Activated CD8-positive, alpha-beta T cell treated with anti-CD3 and anti-CD28 coated beads, Interleukin-2, amount 10 ng/mL, durations not matched to agents 7 days and 5 days (primary cell): ENCODE results near the gene TMOD1. TPM values are rescaled to one million over a fixed set of nuclear protein-coding genes. Genes with fewer than 3 reads are reported as not detected.

ENCODE experiments used
- ATAC-seq: fragments of 150-1000 bp; cut with Tn5 transposase; one replicate; pipeline ENCODE4 v1.10.0; 2021; ENCODE audit warnings: moderate library complexity
- CTCF ChIA-PET: fragments of 350-600 bp; sonication (Branson Sonifier 250); formaldehyde crosslinking; loops from one replicate; lab custom pipeline; 2021; ENCODE audit warnings: antibody characterized with exemption; lab: Charles Lee
- POLR2A ChIA-PET: fragments of 350-600 bp; sonication (Branson Sonifier 250); formaldehyde crosslinking; loops from one replicate; lab custom pipeline; 2021; ENCODE audit warnings: antibody characterized with exemption; lab: Charles Lee
- DNase-seq: peaks from one replicate; pipeline ENCODE4 v3.0.0-alpha.2; 2020
- H3K27ac Mint-ChIP-seq: one replicate; pipeline ENCODE4 v1.8.0; 2021; ENCODE audit warnings: mild to moderate bottlenecking, mixed read lengths
- H3K27me3 Mint-ChIP-seq: one replicate; pipeline ENCODE4 v1.8.0; 2021; ENCODE audit warnings: low read depth, mixed read lengths
- H3K36me3 Mint-ChIP-seq: one replicate; pipeline ENCODE4 v1.8.0; 2021; ENCODE audit warnings: low read depth, mixed read lengths
- H3K4me1 Mint-ChIP-seq: one replicate; pipeline ENCODE4 v1.8.0; 2021; ENCODE audit warnings: low read depth, mixed read lengths
- H3K4me3 Mint-ChIP-seq: one replicate; pipeline ENCODE4 v1.8.0; 2021; ENCODE audit warnings: mild to moderate bottlenecking, mixed read lengths
- H3K9me3 Mint-ChIP-seq: one replicate; pipeline ENCODE4 v1.8.0; 2022; ENCODE audit warnings: mixed read lengths; ENCODE audit not compliant: insufficient read depth
- total RNA-seq, 2 experiments: library from RNA; stranded (reverse); gene quantifications; one replicate each; pipeline ENCODE4 v1.2.3, GENCODE V29; 2021

The TMOD1 gene
- total RNA-seq, 2 experiments from 2014 or later, result 0.16 to 0.29 TPM

GRCh38 chr9:97632248-97632984 lies 130.9 kb downstream of the TMOD1 start:
- POLR2A ChIA-PET, result interaction anchor here (1.2 to 3.2 kb wide), 5 partner anchors 8 to 65 kb away, joined by 4 to 17 read pairs (median 6); partner anchors contain the start of gene XPA
- no peak for ATAC-seq
- peaks cover 23% of the 10 kb centered on the region for H3K4me1 Mint-ChIP-seq
- CTCF ChIA-PET, result interaction anchor here (0.8 to 3.1 kb wide), 8 partner anchors 8 to 220 kb away, joined by 3 to 19 read pairs (median 6); partner anchors contain the start of genes TDRD7, TMOD1 and XPA
- peaks cover 13% of the 10 kb centered on the region for H3K36me3 Mint-ChIP-seq
- no peaks in the 10 kb centered on the region for H3K9me3 Mint-ChIP-seq
- H3K27ac Mint-ChIP-seq, result peak overlapping the region; percentile 100
- no peak for DNase-seq
- H3K4me3 Mint-ChIP-seq, result peak overlapping the region; percentile 86
- no peaks in the 10 kb centered on the region for H3K27me3 Mint-ChIP-seq

GRCh38 chr9:97632985-97633858 lies 131.8 kb downstream of the TMOD1 start, which contains the start of the genes NCBP1 and TSTD2:
Gene NCBP1 (plus strand): TSS chr9:97633821. CDS start chr9:97633882, 61 bp downstream.
Gene TSTD2 (minus strand): TSS chr9:97633368. CDS start chr9:97627562, 5,806 bp downstream.
- CTCF ChIA-PET, result interaction anchor here (0.7 to 3.1 kb wide), 11 partner anchors 9 to 779 kb away, joined by 3 to 19 read pairs (median 4); partner anchors contain the start of genes TDRD7, TMOD1, XPA and ZNF782

DNA sequence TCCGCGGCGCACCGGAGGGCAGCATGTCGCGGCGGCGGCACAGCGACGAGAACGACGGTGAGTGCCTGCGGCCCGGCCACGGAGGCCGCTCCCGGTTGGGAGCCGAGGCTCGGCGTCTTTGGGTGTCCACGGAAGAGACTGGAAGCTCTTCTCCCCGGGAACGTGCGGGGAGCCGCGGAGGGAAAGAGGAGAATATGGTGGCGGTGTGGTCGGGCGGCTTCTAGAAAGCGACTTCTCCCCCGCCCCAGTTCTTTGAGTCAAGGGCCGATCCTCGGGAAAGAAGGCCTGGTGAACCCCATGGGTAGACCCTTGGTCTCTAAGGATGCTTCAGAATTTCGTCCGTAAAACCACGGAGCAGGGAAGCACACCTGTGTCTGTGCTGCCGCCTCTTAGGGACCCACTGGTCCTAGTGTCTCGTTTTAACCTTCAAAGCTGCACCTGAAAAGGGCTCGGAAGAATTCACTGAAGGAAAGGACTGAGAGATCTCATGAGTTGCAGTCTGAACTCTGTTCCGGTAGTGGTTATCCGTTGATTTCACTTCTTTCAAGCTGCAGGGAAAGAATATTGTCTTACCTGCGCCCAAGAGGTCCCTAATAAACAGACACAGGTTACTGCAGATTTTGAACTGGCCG lies 132.5 kb downstream of the TMOD1 start:
- Mint-ChIP-seq H3K4me3 (peak overlapping the region; percentile 86), H3K4me1 (peaks cover 36% of the 10 kb centered on the region), H3K9me3 (no peaks in the 10 kb centered on the region), H3K27ac (peak overlapping the region; percentile 100), H3K27me3 (no peaks in the 10 kb centered on the region), H3K36me3 (peaks cover 22% of the 10 kb centered on the region)
- DNase-seq (peak; percentile 34), ATAC-seq (peak; percentile 2)
- POLR2A ChIA-PET, result interaction anchor here (0.6 to 3.2 kb wide), 15 partner anchors 10 to 1267 kb away, joined by 3 to 17 read pairs (median 3); partner anchors contain the start of genes TRMO and XPA
- CTCF ChIA-PET, result interaction anchor here (0.7 to 3.1 kb wide), 10 partner anchors 9 to 779 kb away, joined by 3 to 19 read pairs (median 6); partner anchors contain the start of genes TDRD7, TMOD1, XPA and ZNF782

More at GRCh38 chr9:97632985-97633858, 131.8 kb downstream of the TMOD1 start, which contains the start of the genes NCBP1 and TSTD2:
- ATAC-seq (peak; percentile 92), DNase-seq (peak; percentile 97)
- Mint-ChIP-seq H3K27ac (peak within 1 kb of the TSS; percentile 100), H3K9me3 (no peaks in the 10 kb centered on the region), H3K4me3 (peak within 1 kb of the TSS; percentile 86), H3K27me3 (no peaks in the 10 kb centered on the region), H3K4me1 (peaks cover 29% of the 10 kb centered on the region), H3K36me3 (peaks cover 19% of the 10 kb centered on the region)
- POLR2A ChIA-PET, result interaction anchor here (0.6 to 3.2 kb wide), 14 partner anchors 9 to 1266 kb away, joined by 3 to 17 read pairs (median 4); partner anchors contain the start of genes TRMO and XPA

- H3K27ac Mint-ChIP-seq, result peak overlapping the region; percentile 68
- CTCF ChIA-PET, result no interaction called here
- peaks cover 27% of the 10 kb centered on the region for H3K36me3 Mint-ChIP-seq
- DNase-seq (no peak), ATAC-seq (no peak)
- peaks cover 43% of the 10 kb centered on the region for H3K4me1 Mint-ChIP-seq
- POLR2A ChIA-PET, result interaction anchor here (1.0 to 3.2 kb wide), 2 partner anchors 62 to 371 kb away, joined by 3 to 17 read pairs; partner anchors contain the start of gene XPA
- peak overlapping the region; percentile 86 for H3K4me3 Mint-ChIP-seq
- no peaks in the 10 kb centered on the region for H3K27me3 Mint-ChIP-seq
- no peaks in the 10 kb centered on the region for H3K9me3 Mint-ChIP-seq
Measured at GRCh38 chr9:97635026-97635425, 133.6 kb downstream of the TMOD1 start.

DNA sequence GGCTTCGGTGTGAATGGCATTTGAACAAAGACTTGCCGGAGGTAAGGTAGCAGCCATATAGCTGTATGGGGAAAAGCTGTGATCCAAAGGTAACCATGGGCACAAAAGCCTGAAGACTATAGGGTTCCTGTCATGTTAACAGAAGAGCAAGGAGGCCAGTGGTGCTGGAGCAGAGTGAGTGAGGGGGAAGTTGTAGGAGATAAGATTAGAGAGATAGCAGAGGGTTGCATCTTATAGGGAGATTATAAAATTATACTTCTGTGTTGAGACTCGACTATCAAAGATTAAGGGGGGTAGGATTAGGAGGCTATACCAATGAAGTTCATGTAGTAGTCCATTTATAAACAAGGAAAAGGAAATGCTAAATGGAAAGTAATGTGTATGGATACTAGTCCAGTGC lies 135.4 kb downstream of the TMOD1 start:
- no peak overlapping the region for H3K4me3 Mint-ChIP-seq

DNA sequence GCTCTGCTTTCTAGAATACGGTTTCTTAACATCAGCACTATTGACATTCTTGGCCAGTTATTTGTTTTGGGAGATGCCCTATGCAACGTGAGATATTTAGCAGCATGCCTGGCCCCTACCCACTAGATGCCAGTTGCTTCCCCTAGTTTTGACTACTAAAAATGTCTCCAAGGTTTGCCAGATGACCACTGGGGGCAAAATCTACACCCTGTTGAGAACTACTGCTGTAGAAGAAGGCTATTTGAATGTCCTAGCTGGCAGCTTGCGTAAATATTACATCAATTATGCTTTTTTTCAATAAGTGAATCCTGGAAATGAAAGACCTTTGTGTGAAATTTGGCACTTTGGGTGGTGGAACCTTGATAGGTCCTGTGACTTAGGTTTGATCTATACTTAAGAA lies 137.2 kb downstream of the TMOD1 start:
- H3K9me3 Mint-ChIP-seq, result no peaks in the 10 kb centered on the region
- peaks cover 49% of the 10 kb centered on the region for H3K4me1 Mint-ChIP-seq
- H3K4me3 Mint-ChIP-seq, result no peak overlapping the region
- ChIA-PET POLR2A (no interaction called here), CTCF (interaction anchor here (0.8 to 1.6 kb wide), 8 partner anchors 13 to 1251 kb away, joined by 3 to 4 read pairs (median 3); no protein-coding TSS in a partner anchor)
- DNase-seq (no peak), ATAC-seq (no peak)
- H3K27me3 Mint-ChIP-seq, result no peaks in the 10 kb centered on the region
- peaks cover 49% of the 10 kb centered on the region for H3K36me3 Mint-ChIP-seq
- no peak overlapping the region for H3K27ac Mint-ChIP-seq

More for the DNA sequence above, 135.4 kb downstream of the TMOD1 start:
- CTCF ChIA-PET, result interaction anchor here (1.2 to 2.0 kb wide), 3 partner anchors 17 to 60 kb away, joined by 3 to 5 read pairs (median 3); partner anchors contain the start of gene XPA
- no peaks in the 10 kb centered on the region for H3K27me3 Mint-ChIP-seq
- POLR2A ChIA-PET, result no interaction called here
- H3K9me3 Mint-ChIP-seq, result no peaks in the 10 kb centered on the region
- ATAC-seq (no peak), DNase-seq (no peak)
- no peak overlapping the region for H3K27ac Mint-ChIP-seq
- peaks cover 49% of the 10 kb centered on the region for H3K4me1 Mint-ChIP-seq
- peaks cover 38% of the 10 kb centered on the region for H3K36me3 Mint-ChIP-seq

DNA sequence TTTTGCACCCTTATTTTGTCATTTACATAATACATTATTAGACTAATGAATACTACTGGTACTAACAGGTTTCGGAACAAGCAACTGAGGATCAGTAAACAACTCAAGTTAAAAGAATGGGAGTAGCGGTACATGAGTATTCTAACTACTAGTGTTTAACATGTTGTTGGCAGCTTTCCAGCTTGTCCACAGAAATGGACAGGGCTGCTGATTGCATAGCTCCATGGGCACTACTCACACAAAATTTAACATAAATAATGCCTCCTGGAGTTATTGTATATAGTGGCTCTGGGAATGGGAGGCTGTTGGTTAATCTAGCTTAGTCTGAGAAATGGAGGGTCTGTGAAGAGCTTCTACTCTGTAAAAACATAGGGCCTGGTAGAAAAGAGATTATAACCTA lies 138.9 kb downstream of the TMOD1 start:
- Mint-ChIP-seq H3K9me3 (no peaks in the 10 kb centered on the region), H3K4me3 (no peak overlapping the region), H3K27ac (no peak overlapping the region), H3K4me1 (peaks cover 40% of the 10 kb centered on the region), H3K36me3 (peaks cover 54% of the 10 kb centered on the region), H3K27me3 (no peaks in the 10 kb centered on the region)
- DNase-seq (no peak), ATAC-seq (no peak)
- CTCF ChIA-PET, result interaction anchor here (1.0 to 1.7 kb wide), 8 partner anchors 8 to 171 kb away, joined by 3 to 8 read pairs (median 3); no protein-coding TSS in a partner anchor
- POLR2A ChIA-PET, result interaction anchor here (1.2 kb wide), 1 partner anchor 57 kb away, joined by 3 read pairs; the partner anchor contains the start of gene XPA

DNA sequence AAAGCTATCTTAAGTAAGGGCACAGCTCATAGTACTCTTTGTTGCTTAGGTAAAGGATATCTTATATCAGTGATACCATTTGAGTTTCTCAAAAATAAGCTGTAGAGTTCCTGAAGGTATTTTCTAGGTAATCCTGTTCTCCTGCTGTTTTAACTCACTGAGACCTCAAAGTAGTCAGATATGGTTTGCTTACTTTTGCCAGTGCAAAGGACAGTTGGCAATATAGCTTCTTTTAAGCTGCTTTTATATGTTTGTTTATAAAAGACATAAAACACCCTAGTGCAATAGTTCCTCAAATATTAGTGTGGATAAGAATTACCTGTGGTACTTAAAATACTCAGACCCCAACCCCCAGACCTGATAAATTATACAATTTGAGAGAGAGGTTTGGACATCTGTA lies 144.3 kb downstream of the TMOD1 start:
- no peaks in the 10 kb centered on the region for H3K9me3 Mint-ChIP-seq
- no peak overlapping the region for H3K4me3 Mint-ChIP-seq
- no peak overlapping the region for H3K27ac Mint-ChIP-seq
- H3K4me1 Mint-ChIP-seq, result no peaks in the 10 kb centered on the region
- ATAC-seq (no peak), DNase-seq (no peak)
- CTCF ChIA-PET, result interaction anchor here (0.8 to 2.3 kb wide), 3 partner anchors 11 to 31 kb away, joined by 4 to 10 read pairs (median 4); partner anchors contain the start of genes NCBP1 and TSTD2
- no peaks in the 10 kb centered on the region for H3K27me3 Mint-ChIP-seq
- peaks cover 45% of the 10 kb centered on the region for H3K36me3 Mint-ChIP-seq
- POLR2A ChIA-PET, result interaction anchor here (0.8 to 1.6 kb wide), 3 partner anchors 8 to 12 kb away, joined by 3 to 8 read pairs (median 3); partner anchors contain the start of genes NCBP1 and TSTD2

DNA sequence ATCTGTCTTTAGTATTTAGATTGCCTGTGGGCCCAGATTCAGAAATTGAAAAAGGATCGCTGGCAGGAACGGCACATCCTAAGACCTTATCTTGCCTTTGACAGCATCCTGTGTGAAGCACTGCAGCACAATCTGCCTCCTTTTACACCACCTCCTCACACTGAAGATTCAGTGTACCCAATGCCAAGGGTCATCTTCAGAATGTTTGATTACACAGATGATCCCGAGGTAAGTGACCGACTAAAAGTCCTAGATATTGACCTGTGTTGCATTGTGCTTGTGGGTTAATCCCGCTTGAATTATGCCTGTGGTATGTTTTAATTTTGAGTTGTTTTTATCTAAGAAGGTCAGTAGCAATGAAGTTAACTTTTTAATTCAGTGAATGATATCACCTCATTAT lies 146.5 kb downstream of the TMOD1 start:
- ChIA-PET CTCF (interaction anchor here (1.0 kb wide), 1 partner anchor 8 kb away, joined by 3 read pairs; no protein-coding TSS in a partner anchor), POLR2A (no interaction called here)
- DNase-seq, result no peak
- no peak for ATAC-seq
- no peak overlapping the region for H3K4me3 Mint-ChIP-seq
- no peaks in the 10 kb centered on the region for H3K9me3 Mint-ChIP-seq
- H3K27ac Mint-ChIP-seq, result peak overlapping the region; percentile 0
- H3K4me1 Mint-ChIP-seq, result peaks cover 4% of the 10 kb centered on the region
- no peaks in the 10 kb centered on the region for H3K27me3 Mint-ChIP-seq
- peaks cover 43% of the 10 kb centered on the region for H3K36me3 Mint-ChIP-seq
